Measurements from ENCODE around the gene KIFAP3.

DNA sequence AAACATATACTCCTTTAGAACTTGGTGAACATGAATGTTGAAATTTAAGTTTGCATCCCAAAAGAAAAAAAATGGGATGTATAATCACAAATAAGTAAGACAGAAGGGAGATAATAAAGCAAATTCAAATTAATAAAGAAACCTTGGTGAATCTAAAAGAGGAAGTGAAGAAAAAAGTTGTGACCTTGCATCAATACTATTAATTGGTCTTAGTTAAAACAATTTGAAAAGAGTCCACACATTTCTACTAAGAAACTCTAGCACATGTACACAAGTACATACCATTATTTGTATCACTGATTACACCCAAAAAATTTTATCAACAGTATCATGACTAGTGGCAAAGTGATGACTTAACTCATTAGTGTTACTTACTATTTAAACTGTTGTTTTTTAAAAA lies 100.4 kb downstream of the KIFAP3 start:
- TF ChIP-seq CTCF (conservative IDR thresholded peaks at IDR 0.05) (no peak), ZFX (IDR thresholded peaks at IDR 0.05) (no peak)

Measured in C4-2B (cell line).